NCI-H2196 treated with DMSO at 0.1 percent for 48 hours (cell line): ENCODE results near the gene CHRNA4.

Source experiments
- DNase-seq: peaks from one replicate; lab custom pipeline; 2025; ENCODE audit not compliant: unreplicated experiment; lab: John Stamatoyannopoulos, UW

The CHRNA4 gene

DNA sequence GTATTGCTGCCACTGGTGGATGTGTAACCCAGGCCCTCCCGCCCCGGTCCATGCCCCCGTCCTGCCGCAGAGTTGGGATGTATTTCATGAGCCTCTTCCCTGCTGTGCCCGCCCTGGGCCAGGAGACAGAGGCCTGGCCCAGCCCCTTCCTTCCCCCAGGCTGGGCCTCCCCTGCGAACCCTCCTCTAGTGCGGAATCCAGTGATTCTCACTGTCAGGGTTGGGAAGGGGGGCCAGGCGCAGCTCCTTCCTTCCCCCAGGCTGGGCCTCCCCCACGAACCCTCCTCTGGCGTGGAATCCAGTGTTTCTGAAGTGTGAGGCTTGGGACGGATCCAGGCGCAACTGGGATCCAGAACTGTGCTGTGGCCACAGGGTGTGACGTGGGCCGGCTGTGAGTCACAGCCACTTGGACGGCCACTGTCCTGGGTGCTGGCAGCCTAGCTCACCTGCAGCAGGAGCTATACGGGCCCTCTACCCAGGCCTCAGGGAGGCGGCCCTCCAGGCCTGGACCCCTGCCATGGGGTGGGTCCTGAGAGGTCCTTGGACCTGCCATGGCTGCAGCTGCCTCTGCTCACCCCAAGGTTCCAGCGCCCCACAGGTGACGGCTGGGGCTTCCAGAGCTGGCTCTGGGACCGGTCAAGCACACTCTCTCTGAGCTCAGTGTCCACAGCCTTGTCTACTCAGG lies 39.9 kb downstream of the CHRNA4 start:
- DNase-seq: no peak

DNA sequence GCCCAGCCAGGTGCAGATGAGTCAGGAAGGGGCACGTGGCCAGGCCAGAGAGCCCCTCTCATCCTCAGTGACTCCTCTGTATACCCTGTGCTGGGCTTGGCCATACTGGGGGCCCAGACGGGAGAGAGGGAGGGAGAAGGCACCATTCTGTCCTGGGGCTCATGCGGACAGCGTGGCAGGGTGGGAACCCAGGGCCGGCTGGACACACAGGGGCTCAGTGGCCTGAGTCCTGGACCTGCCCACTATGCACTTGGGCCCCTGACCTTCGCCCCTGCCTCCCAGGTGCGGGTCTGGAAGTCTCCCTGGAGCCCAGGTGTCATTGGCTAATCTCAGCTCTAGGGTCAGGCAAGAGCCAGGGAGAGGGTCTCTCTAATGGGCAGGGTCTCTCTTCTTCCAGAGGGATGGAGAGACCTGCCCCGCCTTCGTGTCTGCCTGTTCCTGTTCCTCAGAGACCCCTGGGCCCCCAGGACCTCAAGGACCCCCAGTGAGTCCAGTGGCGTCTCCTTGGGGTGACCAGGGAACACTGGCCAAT lies 40.5 kb downstream of the CHRNA4 start:
- no peak for DNase-seq

DNA sequence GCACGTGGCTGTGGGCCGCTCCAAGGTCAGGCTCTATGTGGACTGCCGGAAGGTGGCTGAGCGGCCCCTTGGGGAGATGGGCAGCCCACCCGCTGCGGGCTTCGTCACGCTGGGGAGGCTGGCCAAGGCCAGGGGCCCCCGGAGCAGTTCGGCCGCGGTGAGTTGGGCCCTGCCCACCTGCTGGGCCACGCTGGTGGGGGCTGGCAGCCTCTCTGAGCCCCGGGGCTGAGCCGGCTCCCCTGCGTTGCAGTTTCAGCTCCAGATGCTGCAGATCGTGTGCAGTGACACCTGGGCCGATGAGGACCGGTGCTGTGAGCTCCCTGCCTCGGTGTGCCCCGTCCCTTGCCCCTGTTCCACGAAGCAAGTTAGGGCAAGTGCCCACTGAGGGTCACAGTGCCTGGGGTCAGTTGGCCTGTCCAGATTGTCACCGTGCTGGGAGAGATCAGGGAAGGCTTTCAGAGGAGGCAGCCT lies 41.1 kb downstream of the CHRNA4 start:
- no peak for DNase-seq

DNA sequence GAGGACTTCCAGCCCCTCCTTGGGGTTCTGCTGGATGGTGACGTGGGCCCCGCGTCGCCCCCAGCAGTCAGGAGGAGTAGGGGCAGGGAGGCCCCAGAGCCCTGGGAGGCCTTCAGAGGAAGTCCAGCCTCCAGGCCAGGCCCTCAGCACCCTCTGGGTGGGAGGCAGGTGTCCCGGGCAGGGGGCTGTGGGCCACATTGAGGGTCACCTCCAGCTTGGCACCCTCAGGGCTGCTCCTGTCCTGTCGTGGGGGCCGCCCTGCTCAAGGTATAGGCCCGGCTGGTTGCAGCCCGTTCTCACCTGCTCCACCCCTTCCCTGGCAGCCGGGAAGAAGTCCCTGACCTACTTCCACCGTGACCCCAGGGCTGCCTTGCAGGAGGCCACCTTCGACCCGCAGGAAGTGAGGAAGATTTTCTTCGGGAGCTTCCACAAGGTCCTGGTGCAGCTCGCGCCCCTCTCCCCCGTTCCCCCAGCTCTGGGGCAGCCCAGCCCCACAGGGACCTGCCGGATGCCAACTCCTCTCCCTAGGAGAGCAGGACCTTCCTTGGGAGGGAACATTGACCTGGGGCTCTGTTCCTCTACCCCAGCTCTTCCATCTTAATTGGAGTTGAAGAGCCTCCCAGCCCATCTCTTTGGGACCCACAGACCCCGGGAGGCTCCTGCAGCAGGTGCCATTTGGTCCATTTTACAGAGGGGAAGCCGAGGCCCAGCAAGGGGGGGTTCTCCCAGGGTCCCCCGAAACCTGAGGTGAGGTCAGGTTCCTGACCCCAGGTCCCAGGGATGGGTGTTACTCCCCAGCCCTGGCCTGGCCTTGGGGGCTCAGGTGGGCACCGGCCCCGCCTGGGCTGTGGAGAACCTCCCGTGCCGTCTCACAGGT lies 41.7 kb downstream of the CHRNA4 start:
- DNase-seq: no peak

DNA sequence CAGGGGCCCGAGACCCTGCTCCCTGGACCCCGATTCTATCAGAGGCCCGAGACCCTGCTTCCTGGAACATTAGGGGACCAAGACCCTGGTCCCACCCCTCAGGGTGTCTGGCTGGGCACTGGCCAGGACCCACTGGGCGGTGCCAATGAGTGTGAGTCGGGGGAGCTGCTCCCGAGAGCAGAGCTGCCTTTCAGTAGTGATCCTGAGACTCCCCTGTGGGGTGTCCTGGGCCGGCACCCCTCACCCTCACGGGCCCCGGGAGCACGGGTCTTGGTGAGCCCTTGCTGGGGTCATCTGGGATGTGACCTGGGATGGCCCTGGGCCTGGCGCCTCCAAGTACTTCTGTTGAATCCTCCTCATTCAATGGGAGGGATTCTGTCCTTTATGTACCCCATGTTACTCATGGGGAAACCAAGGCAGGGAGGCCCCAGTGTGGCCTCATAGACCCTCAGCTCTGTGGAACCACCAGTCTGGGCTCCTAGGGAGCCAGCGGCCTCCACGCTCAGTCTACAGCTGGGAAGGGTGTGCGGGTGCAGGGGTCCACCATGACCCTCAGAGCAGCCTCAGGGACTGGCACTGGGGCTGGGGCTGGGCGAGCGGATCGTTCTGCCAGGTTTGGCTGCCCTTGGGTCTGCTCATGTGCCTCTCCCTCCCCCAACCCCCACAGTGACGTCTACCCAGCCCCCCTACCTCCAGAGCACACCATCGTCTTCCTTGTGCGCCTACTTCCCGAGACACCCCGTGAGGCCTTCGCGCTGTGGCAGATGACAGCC lies 42.6 kb downstream of the CHRNA4 start:
- DNase-seq: no peak

DNA sequence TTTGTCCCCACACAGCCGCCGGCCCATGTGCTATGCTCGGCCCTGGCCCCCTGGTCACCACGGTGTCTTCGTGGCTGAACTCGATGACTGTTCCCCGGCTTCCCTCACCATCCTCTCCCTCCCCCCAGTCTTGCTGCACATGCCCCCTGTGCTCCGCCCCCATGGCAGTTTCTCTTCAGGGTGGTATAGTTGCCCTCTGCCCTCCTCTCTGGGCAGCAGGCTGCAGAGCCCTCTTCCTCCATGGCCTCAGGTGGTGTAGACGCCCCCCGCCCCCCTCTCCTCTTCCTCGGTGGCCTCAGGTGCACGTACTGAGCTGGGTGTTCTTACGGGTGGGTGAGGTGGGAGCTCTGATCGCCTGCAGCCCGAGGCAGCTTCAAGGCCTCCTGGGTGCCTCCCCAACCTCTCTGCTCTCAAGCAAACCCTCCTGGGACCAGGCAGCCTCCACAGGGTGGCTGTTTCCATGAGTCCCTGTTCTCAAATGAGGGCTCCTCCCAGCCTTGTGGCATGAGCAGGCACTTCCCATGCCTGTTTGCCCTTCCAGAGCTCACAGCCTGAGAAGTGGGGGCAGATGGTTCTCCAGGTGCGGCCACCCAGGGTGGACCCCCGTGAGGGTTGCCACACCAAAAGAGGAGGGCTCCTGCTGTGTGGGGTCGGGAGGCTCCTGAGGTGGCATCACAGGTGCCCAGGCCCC lies 43.4 kb downstream of the CHRNA4 start:
- DNase-seq: no peak

DNA sequence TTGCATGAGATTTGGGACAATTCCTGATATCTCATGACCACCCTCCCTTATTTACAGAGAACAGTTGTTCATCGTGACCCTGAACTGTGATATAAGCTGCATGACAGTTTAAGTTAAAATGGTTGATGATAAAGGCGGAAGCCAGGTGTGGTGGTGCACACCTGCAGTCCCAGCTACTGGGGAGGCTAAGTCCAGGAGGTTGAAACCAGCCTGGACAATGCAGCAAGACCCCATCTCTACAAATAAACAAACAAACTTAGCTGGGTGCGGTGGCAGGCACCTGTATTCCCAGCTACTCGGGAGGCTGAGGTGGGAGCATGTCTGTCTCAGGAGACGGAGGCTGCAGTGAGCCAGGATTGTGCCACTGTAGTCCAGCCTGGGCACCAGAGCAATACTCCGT lies 44.1 kb downstream of the CHRNA4 start:
- no peak for DNase-seq

DNA sequence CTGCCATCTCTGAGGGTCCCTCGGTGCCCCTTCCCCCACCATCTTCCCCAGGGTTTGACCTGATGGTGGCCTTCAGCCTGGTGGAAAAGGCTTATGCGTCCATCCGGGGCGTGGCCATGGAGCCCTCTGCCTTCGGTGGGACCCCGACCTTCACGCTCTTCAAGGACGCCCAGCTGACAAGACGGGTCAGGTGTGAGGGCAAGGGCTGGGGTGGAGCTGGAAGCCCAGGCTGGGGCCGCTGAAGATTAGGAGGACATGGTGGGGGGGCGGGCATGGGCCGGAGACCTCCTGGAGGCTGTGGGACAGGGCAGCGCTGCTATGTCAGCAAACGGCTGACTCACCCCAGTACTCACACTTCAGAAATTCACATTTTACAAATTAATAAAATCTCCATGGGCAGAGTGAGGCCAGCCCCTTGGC lies 44.6 kb downstream of the CHRNA4 start:
- no peak for DNase-seq

DNA sequence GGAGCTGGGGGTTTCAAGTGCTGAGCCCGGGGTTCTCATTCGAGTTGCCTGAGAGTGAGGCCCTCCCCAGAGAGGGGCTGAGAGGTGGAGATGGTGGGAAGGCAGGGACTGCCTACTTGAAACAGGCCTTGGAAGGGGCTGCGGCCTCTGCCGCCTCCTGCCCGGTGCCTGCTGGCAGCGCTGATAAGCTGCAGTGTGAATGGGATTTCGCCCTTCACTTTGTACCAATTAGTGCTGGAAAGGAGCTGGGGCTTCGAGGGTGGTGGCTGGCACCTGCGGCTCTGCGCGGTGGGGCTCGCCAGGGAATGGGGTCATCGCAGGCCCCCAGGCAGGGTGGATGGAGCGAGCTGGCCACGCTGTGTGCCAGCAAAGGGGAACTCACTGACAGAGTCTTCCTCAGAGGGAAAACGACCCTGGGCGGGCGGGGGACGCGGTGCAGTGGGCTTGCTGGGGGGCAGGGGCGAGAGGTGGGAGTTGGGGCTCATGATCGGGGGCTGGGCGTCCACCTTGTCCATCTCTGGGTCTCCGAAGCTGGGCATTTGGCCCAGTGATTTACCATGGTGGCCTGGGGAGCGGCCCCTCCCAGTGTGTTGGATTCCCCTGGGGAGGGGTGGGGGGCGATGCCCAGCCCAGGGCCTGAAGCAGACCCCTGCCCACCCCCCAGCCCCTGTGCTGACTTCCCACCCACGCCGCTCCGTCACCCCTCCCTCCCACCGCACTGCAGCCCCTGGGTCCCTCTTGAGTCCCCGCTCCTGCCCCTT lies 45.2 kb downstream of the CHRNA4 start:
- no peak for DNase-seq

DNA sequence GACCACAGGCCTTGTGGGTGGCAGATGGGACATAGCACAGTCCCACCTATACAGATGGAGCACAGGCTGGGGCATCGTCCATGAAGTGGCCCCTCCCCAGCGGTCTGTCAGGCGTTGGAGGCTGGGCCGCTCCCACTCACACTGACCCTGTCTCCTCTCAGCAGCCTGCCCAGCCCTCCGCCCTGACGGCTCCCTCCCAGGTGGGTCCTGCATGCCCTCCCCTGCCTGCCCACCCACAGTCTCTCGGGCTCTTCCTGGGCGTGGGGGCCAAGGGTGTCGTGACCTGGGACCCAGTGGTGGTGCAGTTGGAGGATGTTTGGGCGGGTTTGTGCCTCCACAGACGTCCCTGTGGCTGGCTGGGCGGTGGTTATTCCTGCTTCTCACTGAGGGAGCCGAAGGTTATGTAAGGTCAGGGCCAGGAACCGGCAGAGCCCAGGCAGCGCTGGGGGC lies 45.9 kb downstream of the CHRNA4 start:
- no peak for DNase-seq

DNA sequence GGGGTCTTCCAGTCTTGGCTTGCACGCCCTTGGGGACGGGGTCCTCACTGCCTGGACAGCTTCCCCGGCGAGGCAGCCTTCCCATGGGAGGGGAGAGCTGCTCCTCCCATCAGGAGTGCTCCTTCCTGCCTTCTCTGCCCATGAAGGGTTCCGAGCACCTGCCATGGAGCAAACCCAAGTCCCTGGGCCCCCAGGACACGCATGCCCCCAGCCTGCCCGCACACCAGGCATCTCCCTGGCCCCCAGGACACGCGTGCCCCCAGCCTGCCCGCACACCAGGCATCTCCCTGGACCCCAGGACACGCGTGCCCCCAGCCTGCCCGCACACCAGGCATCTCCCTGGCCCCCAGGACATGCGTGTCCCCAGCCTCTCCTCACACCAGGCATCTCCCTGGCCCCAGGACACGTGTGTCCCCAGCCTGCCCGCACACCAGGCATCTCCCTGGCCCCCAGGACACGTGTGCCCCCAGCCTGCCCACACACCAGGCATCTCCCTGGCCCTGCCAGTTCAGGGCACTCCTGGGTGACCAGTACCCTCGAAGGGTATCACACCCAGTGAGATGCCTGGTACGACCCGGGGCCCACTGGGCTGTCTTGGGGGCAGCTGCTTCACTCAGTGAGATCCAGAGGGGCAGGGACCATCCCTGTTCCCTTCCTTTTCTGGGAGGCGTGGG lies 46.4 kb downstream of the CHRNA4 start:
- no peak for DNase-seq

DNA sequence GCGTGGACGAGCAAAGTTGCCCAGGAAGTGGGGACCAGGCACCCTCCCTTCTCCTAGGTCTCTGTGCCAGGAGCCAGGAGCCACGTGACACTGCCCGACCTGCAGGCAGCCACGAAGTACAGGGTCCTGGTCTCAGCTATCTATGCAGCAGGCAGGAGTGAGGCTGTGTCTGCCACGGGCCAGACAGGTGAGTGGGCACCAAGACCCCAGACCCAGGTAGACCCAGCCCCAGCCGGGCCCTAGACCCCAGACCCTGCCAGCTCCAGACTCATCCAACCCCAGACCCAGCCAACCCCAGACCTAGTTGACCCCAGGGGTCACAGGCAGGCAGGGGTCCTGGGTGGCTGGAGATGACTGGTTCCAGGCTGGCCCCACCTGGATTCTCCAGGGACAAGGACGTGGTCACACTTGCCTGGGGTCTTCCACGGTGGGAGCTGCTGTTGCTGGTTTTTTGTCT lies 47.1 kb downstream of the CHRNA4 start:
- peak; percentile 3 for DNase-seq

DNA sequence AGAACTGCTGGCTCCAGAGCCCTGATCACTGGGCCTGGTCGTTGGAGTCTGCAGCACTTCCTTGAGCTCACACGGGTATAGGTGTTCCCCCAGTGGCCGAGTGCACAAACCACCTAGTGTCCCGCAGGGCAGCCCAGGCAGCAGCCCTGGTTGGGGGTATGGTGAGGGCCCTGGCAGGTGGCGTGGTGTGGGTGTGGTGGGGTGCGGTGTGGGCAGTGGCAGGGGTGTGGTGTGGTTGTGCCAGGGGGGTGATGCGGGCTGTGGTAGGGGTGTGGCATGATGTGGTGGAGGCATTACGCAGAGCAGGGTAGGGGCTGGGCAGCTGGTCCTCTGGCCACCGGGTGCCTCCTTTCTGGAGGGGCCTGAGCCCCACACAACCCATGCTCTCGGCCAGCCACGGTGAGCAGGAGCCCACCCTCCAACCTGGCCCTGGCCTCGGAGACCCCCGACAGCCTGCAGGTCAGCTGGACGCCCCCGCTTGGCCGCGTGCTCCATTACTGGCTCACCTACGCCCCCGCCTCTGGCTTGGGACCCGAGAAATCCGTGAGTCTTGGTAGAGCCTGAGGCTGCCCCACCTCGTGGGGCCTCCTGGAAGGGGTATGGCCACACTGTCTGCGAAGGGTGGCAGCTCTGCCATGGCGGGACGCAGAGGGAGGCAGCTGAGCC lies 47.7 kb downstream of the CHRNA4 start:
- no peak for DNase-seq

DNA sequence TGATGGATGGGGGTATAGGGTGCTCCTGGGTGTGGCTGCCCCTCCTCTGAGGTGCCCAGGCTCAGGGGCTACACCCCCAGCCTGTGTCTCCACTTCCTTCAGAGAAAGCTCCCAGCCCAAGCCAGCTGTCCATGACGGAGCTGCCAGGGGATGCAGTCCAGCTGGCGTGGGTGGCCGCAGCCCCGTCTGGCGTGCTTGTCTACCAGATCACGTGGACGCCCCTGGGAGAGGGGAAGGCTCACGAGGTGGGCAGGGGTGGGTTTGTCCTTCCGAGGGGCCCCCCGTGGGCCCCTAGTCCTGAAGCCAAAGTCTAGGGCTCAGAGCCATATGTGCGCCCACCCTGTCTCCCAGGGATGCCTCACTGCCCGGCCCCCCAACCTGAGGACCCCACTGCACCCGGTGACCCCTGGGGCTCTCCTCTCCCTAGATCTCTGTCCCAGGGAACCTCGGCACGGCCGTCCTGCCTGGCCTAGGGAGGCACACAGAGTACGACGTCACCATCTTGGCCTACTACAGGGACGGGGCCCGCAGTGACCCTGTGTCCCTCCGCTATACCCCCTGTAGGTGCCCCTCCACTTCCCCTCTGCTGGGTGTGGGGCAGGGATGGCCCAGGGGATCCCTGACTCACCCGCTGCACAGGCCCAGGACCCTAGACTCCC lies 48.3 kb downstream of the CHRNA4 start:
- no peak for DNase-seq

DNA sequence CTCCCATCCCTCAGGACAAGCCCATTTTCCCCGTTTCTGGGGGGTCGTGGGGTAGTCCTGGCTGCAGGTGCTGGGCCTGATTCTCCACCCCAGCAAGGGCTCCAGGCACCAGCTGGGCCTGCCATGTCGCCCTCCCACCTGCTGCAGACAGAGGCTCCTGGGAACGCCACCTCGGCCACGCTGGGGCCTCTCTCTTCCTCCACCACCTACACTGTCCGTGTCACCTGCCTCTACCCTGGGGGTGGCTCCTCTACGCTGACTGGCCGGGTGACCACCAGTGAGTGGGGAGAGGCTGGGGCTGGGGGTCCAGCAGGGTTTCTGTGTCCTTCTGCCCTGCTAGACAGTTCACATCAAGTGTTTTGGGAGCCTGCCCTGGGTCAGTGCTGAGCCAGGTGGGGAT lies 48.9 kb downstream of the CHRNA4 start:
- no peak for DNase-seq

DNA sequence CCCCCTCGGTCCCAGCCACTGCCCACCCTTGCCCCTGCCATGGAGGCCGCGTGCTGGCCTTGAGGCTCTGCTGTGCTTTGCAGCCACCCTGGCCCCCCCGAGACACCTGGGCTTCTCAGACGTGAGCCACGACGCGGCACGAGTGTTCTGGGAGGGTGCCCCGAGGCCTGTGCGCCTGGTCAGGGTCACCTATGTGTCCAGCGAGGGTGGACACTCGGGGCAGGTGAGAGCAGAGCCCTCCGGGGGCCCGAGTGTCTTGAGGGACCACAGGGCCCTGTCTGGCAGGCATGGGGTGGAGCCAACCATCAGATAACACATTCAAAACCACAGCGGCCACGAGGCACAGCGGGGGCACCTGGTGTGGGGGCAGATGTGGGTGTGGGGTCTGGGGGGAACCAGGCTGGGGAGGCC lies 49.3 kb downstream of the CHRNA4 start:
- DNase-seq: no peak

DNA sequence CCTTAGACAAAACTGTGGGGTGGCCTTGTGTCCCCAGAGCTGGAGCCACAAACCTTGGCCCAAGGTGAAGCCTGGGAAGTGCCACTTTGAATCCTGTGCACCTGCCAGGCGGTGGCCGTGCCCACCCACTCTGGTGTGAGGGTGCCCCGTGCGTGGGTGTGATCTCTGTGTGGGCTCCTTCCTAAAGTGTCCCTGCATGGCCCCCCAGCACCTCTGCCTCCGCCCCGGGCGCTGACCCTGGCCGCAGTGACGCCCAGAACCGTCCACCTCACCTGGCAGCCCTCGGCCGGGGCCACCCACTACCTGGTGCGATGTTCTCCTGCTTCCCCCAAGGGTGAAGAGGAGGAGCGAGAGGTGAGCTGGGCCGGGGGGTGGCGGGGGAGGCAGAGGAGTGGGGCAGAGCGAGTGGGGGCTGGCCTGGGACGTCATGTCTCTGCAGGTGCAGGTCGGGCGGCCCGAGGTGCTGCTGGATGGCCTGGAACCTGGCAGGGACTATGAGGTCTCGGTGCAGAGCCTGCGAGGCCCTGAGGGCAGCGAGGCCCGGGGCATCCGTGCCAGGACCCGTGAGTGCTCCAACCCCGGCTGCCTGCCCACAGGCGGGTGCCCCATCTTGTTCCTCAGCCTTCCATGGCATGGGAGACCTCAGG lies 49.8 kb downstream of the CHRNA4 start:
- no peak for DNase-seq
